Body of pancreas (tissue), 4 donors: ENCODE data around the gene SPSB1. TPM values are rescaled to one million over a fixed set of nuclear protein-coding genes. Genes with fewer than 3 reads are reported as not detected.

ENCODE experiments used
- ATAC-seq: fragments of 150-250 bp; one replicate; pipeline ENCODE4 v1.9.1; 2016
- DNase-seq, 4 donors: peaks; one replicate each; pipeline ENCODE4 v3.0.0-alpha.2; 2019
- H3K27ac ChIP-seq, 4 donors: fragments of 200-600 bp; sonication (generic); 1 replicate in 3 of 4; 2 replicates in 1 of 4; pipeline versions ENCODE4 v1.5.1 to v1.6.1; 2016 to 2019; ENCODE audit warnings: mild to moderate bottlenecking in 1 of 4, mixed read lengths in 1 of 4, moderate library complexity in 1 of 4
- H3K27me3 ChIP-seq, 2 donors: fragments of 200-600 bp; sonication (generic); one replicate each; pipeline ENCODE4 v1.6.0; 2016; ENCODE audit warnings: mild to moderate bottlenecking in 1 of 2
- H3K36me3 ChIP-seq, 2 donors: fragments of 200-600 bp; sonication (generic); replicated peaks in 1 of 2; 2 replicates each; pipeline ENCODE4 v1.5.1; 2016; ENCODE audit warnings: low read depth in 2 of 2; ENCODE audit not compliant: insufficient read depth in 1 of 2
- H3K4me1 ChIP-seq: fragments of 200-600 bp; sonication (generic); one replicate; pipeline ENCODE4 v1.6.0; 2016
- H3K4me3 ChIP-seq, 2 donors: fragments of 200-600 bp; sonication (generic); 1 replicate in 1 of 2; 2 replicates in 1 of 2; pipeline ENCODE4 v1.5.1; 2016 to 2019
- H3K9me3 ChIP-seq, 3 donors: fragments of 200-600 bp; sonication (generic); 1 replicate in 2 of 3; 2 replicates in 1 of 3; pipeline ENCODE4 v1.5.1; 2016
- CTCF ChIP-seq, 7 experiments: fragments of 450-650 bp in 4 of 7; fragments of 200-600 bp in 3 of 7; sonication (generic) in 3 of 7; IDR thresholded peaks; one replicate each; pipeline ENCODE4 v1.5.1; 2016 to 2019; ENCODE audit warnings: antibody characterized with exemption in 7 of 7
- POLR2A ChIP-seq, 3 donors: fragments of 450-650 bp; IDR thresholded peaks; one replicate each; pipeline ENCODE4 v1.6.1; 2016; ENCODE audit warnings: antibody characterized with exemption in 3 of 3, mild to moderate bottlenecking in 2 of 3
- WGBS, 2 donors: methylation state at CpG; one replicate each; pipeline ENCODE4 v1.1.5; 2017; 5-methylcytosine and 5-hydroxymethylcytosine counted together
- intact Hi-C: fragments of 100-400 bp; cut with DNase I; formaldehyde crosslinking; loops from one replicate; pipeline ENCODE4 v1.15.1; 2023
- total RNA-seq, 2 donors: library from RNA; depleted of rRNA; stranded (reverse); fragments of >200 nt; gene quantifications; one replicate each; pipeline ENCODE4 v1.1.0, GENCODE V29; 2016

SPSB1 gene
- 10 to 100 TPM; 14.5 to 16.5 TPM for total RNA-seq

GRCh38 chr1:9292361-9293240 is at the start of gene SPSB1:
SPSB1 (plus strand) TSS chr1:9292894; CDS start chr1:9355892, 62,998 bp downstream.
- peaks cover 61% of the 10 kb centered on the region for H3K4me1 ChIP-seq
- no peaks in the 10 kb centered on the region for H3K9me3 ChIP-seq
- TF ChIP-seq CTCF (IDR thresholded peaks at IDR 0.05) (no peak), POLR2A (IDR thresholded peaks at IDR 0.05) (peak; percentile 73 to 77 (median 74))
- no peaks in the 10 kb centered on the region for H3K36me3 ChIP-seq
- 0 to 2% methylated on average over 10 to 81 of the region's 119 CpGs for WGBS, 2 donors
- H3K27ac ChIP-seq, result peak within 1 kb of the TSS; percentile 78 to 89 (median 82)
- DNase-seq (peak; percentile 79 to 83 (median 80)), ATAC-seq (peak; percentile 69)
- intact Hi-C loops, result no loop called here
- H3K4me3 ChIP-seq, result peak within 1 kb of the TSS; percentile 54 to 84
- H3K27me3 ChIP-seq, result no peaks in the 10 kb centered on the region

GRCh38 chr1:9243066-9243739 is 49.5 kb upstream of the SPSB1 start:
- ATAC-seq (no peak), DNase-seq (no peak)
- H3K4me1 ChIP-seq, result peaks cover 89% of the 10 kb centered on the region
- no peaks in the 10 kb centered on the region for H3K27me3 ChIP-seq
- H3K9me3 ChIP-seq, result no peaks in the 10 kb centered on the region
- H3K27ac ChIP-seq, result peak overlapping the region; percentile 88 to 94 (median 91)
- H3K36me3 ChIP-seq, result no peaks in the 10 kb centered on the region
- intact Hi-C loops, result no loop called here
- TF ChIP-seq CTCF (IDR thresholded peaks at IDR 0.05), result no peak
- TF ChIP-seq POLR2A (IDR thresholded peaks at IDR 0.05), result no peak
- no peak overlapping the region for H3K4me3 ChIP-seq
- WGBS, 2 donors, result 53 to 56% methylated on average over 9 of the region's 9 CpGs

- Histone ChIP-seq H3K27ac (peak overlapping the region; percentile 35 to 94 (median 91)), H3K9me3 (no peaks in the 10 kb centered on the region), H3K36me3 (no peaks in the 10 kb centered on the region), H3K27me3 (no peaks in the 10 kb centered on the region), H3K4me1 (peaks cover 88% of the 10 kb centered on the region), H3K4me3 (no peak overlapping the region)
- intact Hi-C loops, result no loop called here
- peak; percentile 67 to 87 (median 74) for DNase-seq
- WGBS, 2 donors, result 49 to 57% methylated on average over 8 to 9 of the region's 9 CpGs
- peak; percentile 45 for ATAC-seq
- TF ChIP-seq CTCF (IDR thresholded peaks at IDR 0.05), result no peak
- TF ChIP-seq POLR2A (IDR thresholded peaks at IDR 0.05), result peak in 2 of 3 donors; percentile 10 to 36
Observed at GRCh38 chr1:9244501-9245229, 48.0 kb upstream of the SPSB1 start.

- H3K4me3 ChIP-seq, result no peak overlapping the region
- H3K9me3 ChIP-seq, result no peaks in the 10 kb centered on the region
- no peaks in the 10 kb centered on the region for H3K36me3 ChIP-seq
- no peaks in the 10 kb centered on the region for H3K27me3 ChIP-seq
- ATAC-seq, result no peak
- TF ChIP-seq POLR2A (IDR thresholded peaks at IDR 0.05), result no peak
- no peak for TF ChIP-seq CTCF (IDR thresholded peaks at IDR 0.05)
- WGBS, 2 donors, result 32 to 69% methylated on average over 5 to 15 of the region's 15 CpGs
- peak overlapping the region; percentile 35 to 94 (median 91) for H3K27ac ChIP-seq
- intact Hi-C loops, result no loop called here
- DNase-seq, result peak in 1 of 4 donors; percentile 25
- H3K4me1 ChIP-seq, result peaks cover 88% of the 10 kb centered on the region
Observed at GRCh38 chr1:9245230-9245619, 47.5 kb upstream of the SPSB1 start.
